ENCODE results near the gene CAMKMT.

- no peak for TF ChIP-seq POLR2A (IDR thresholded peaks at IDR 0.05)
- no peak for TF ChIP-seq CTCF (IDR thresholded peaks at IDR 0.05 in 4 of 5, conservative IDR thresholded peaks at IDR 0.05 in 1 of 5)
These were observed 457.3 kb downstream of the CAMKMT start for GRCh38 chr2:44819061-44819460.

Measured in gastrocnemius medialis (tissue), 4 donors.